HepG2 (cell line): ENCODE results near the gene B3GNT7. TPM values are rescaled to one million over a fixed set of nuclear protein-coding genes. Genes with fewer than 3 reads are reported as not detected.

Source experiments
- GTF2F1 ChIP-seq: fragments of 150-350 bp; IDR thresholded peaks from 2 replicates; pipeline ENCODE4 v1.6.1; 2014; ENCODE audit warnings: low read length
- ISL2 ChIP-seq: sonication (generic); formaldehyde crosslinking; IDR thresholded peaks from 2 replicates; pipeline ENCODE4 v1.5.0; 2020; ENCODE audit warnings: missing genetic modification reagents
- KAT7 ChIP-seq: IDR thresholded peaks from 2 replicates; pipeline ENCODE4 v1.6.1; 2018; ENCODE audit warnings: borderline replicate concordance, missing compliant biosample characterization
- MYNN ChIP-seq: sonication (generic); formaldehyde crosslinking; IDR thresholded peaks from 2 replicates; pipeline ENCODE4 v1.4.0; 2020; ENCODE audit warnings: mild to moderate bottlenecking, low read depth, missing genetic modification reagents
- PITX1 ChIP-seq: sonication (generic); formaldehyde crosslinking; IDR thresholded peaks from 2 replicates; pipeline ENCODE4 v1.5.1; 2020; ENCODE audit warnings: mild to moderate bottlenecking, missing genetic modification reagents
- SIN3A ChIP-seq: IDR thresholded peaks from 2 replicates; pipeline ENCODE4 v1.6.1; 2011; ENCODE audit warnings: low read depth, mild to moderate bottlenecking, control low read depth, low read length, borderline replicate concordance
- SOX5 ChIP-seq: IDR thresholded peaks from 2 replicates; pipeline ENCODE4 v1.6.1; 2016; ENCODE audit warnings: borderline replicate concordance
- TOPORS ChIP-seq: sonication (generic); formaldehyde crosslinking; IDR thresholded peaks from 2 replicates; pipeline ENCODE4 v1.8.0; 2023; ENCODE audit warnings: mild to moderate bottlenecking, missing genetic modification reagents
- ZNF292 ChIP-seq: sonication (generic); formaldehyde crosslinking; IDR thresholded peaks from 2 replicates; pipeline ENCODE4 v1.8.1; 2022; ENCODE audit warnings: mild to moderate bottlenecking, low read depth, missing genetic modification reagents, borderline replicate concordance
- ZNF670 ChIP-seq: sonication (generic); formaldehyde crosslinking; IDR thresholded peaks from 2 replicates; pipeline ENCODE4 v1.8.0; 2022; ENCODE audit warnings: mild to moderate bottlenecking, missing genetic modification reagents, borderline replicate concordance
- ZNF83 ChIP-seq: sonication (generic); formaldehyde crosslinking; IDR thresholded peaks from 2 replicates; pipeline ENCODE4 v1.4.0; 2020; ENCODE audit warnings: missing genetic modification reagents, mild to moderate bottlenecking, borderline replicate concordance
- polyA plus RNA-seq, 8 experiments: library from polyadenylated mRNA; depleted of rRNA in 3 of 8; stranded (reverse) in 7 of 8; unstranded in 1 of 8; fragments of >200 nt; fragmentation: Illumina TruSeq in 4 of 8; extraction: Trizol in 4 of 8; gene quantifications; 2 replicates each; pipeline versions ENCODE4 v1.2.1 to v1.2.3, GENCODE V29; 2011 to 2016; ENCODE audit warnings: low read depth in 4 of 8, missing spikeins in 1 of 8, mixed read lengths in 1 of 8; ENCODE audit not compliant: insufficient read depth in 1 of 8
- total RNA-seq, 5 experiments: library from RNA; depleted of rRNA; stranded (reverse); fragments of >200 nt; fragmentation: Illumina TruSeq; extraction: Trizol; gene quantifications; 2 replicates each; pipeline ENCODE4 v1.2.3, GENCODE V29; 2016; ENCODE audit warnings: low read depth in 1 of 5
- TF ChIP-seq, protein P1 (sequence below): sonication (generic); formaldehyde crosslinking; IDR thresholded peaks from 2 replicates; pipeline ENCODE4 v1.4.0; 2020; ENCODE audit warnings: missing genetic modification reagents, borderline replicate concordance
- TF ChIP-seq, protein P2 (sequence below): IDR thresholded peaks from 2 replicates; pipeline ENCODE4 v1.6.1; 2016; ENCODE audit warnings: missing compliant biosample characterization, missing genetic modification reagents, borderline replicate concordance
- TF ChIP-seq, protein P3 (sequence below): sonication (generic); formaldehyde crosslinking; IDR thresholded peaks from 2 replicates; pipeline ENCODE4 v1.4.0; 2020; ENCODE audit warnings: mild to moderate bottlenecking, missing genetic modification reagents, borderline replicate concordance
- TF ChIP-seq, protein P4 (sequence below): sonication (generic); formaldehyde crosslinking; IDR thresholded peaks from 2 replicates; pipeline ENCODE4 v1.5.0; 2020; ENCODE audit warnings: mild to moderate bottlenecking, missing genetic modification reagents
- TF ChIP-seq, protein P5 (sequence below): sonication (generic); formaldehyde crosslinking; IDR thresholded peaks from 2 replicates; pipeline ENCODE4 v1.5.1; 2020; ENCODE audit warnings: missing genetic modification reagents, mild to moderate bottlenecking, borderline replicate concordance

The B3GNT7 gene
- total and polyA plus RNA-seq, 2 of the 13 experiments (the other 11 are each of a cell fraction or from before 2014, with no cell fraction given), result 0.04 to 0.24 TPM

DNA sequence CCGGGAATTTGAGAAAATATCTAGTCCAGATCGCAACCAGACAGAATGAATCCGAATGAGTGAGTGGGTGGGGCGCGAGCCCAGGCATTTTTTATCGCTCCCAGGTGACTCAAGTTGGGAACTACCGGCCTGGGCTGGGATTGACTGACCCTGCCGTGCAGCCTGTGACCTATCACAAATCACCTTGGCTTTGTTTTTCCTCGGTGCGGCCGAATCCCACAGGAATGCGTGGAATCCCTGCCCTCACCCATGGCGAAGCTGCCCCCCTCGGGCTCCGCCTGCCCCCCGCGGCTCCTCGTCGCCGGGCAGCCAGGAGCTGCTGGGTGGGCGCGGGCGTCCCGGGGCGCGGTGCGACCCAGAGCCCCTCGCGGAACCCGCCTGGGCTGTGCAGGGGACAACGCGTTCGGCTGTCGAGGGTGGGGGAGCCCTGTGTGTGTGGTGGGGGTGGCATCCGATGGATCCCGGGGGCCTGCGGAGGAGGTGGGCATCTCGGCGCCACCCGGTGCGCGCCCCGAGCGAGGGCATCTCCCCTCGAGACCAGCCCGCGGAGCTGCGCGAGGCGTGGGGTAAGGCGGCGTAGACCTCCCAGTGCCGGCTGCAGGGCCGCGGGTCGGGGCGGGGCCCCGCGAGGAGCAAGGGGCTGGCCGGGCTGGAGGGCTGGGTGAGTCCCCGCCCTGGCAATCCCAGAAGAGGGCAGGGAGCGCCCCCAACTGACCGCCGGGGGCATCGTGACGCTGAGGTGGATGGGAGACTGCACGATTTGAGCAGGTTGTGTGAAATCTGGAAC is 16.5 kb downstream of the B3GNT7 start (continued):
- TF ChIP-seq, protein P1, sequence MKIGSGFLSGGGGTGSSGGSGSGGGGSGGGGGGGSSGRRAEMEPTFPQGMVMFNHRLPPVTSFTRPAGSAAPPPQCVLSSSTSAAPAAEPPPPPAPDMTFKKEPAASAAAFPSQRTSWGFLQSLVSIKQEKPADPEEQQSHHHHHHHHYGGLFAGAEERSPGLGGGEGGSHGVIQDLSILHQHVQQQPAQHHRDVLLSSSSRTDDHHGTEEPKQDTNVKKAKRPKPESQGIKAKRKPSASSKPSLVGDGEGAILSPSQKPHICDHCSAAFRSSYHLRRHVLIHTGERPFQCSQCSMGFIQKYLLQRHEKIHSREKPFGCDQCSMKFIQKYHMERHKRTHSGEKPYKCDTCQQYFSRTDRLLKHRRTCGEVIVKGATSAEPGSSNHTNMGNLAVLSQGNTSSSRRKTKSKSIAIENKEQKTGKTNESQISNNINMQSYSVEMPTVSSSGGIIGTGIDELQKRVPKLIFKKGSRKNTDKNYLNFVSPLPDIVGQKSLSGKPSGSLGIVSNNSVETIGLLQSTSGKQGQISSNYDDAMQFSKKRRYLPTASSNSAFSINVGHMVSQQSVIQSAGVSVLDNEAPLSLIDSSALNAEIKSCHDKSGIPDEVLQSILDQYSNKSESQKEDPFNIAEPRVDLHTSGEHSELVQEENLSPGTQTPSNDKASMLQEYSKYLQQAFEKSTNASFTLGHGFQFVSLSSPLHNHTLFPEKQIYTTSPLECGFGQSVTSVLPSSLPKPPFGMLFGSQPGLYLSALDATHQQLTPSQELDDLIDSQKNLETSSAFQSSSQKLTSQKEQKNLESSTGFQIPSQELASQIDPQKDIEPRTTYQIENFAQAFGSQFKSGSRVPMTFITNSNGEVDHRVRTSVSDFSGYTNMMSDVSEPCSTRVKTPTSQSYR (CRISPR knock-in tag), result no peak
- TF ChIP-seq, protein P2, sequence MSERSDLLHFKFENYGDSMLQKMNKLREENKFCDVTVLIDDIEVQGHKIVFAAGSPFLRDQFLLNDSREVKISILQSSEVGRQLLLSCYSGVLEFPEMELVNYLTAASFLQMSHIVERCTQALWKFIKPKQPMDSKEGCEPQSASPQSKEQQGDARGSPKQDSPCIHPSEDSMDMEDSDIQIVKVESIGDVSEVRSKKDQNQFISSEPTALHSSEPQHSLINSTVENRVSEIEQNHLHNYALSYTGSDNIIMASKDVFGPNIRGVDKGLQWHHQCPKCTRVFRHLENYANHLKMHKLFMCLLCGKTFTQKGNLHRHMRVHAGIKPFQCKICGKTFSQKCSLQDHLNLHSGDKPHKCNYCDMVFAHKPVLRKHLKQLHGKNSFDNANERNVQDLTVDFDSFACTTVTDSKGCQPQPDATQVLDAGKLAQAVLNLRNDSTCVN (CRISPR knock-in tag), result no peak
- TF ChIP-seq GTF2F1, result no peak
- TF ChIP-seq ZNF670 (CRISPR knock-in tag), result no peak; the same call in 1 of the 2 replicates
- 0 out of 2 replicates have a peak, but pooled peaks have one; percentile 28 for TF ChIP-seq ISL2 (CRISPR knock-in tag)
- 0 out of 2 replicates have a peak, but pooled peaks have one; percentile 18 for TF ChIP-seq TOPORS (CRISPR knock-in tag)
- no peak for TF ChIP-seq SOX5 (CRISPR knock-in tag)
- peak; percentile 8; the same call in 1 of the 2 replicates for TF ChIP-seq PITX1 (CRISPR knock-in tag)
- no peak for TF ChIP-seq KAT7 (CRISPR knock-in tag)
- TF ChIP-seq, protein P3, sequence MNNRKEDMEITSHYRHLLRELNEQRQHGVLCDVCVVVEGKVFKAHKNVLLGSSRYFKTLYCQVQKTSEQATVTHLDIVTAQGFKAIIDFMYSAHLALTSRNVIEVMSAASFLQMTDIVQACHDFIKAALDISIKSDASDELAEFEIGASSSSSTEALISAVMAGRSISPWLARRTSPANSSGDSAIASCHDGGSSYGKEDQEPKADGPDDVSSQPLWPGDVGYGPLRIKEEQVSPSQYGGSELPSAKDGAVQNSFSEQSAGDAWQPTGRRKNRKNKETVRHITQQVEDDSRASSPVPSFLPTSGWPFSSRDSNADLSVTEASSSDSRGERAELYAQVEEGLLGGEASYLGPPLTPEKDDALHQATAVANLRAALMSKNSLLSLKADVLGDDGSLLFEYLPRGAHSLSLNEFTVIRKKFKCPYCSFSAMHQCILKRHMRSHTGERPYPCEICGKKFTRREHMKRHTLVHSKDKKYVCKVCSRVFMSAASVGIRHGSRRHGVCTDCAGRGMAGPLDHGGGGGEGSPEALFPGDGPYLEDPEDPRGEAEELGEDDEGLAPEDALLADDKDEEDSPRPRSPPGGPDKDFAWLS (CRISPR knock-in tag), result no peak
- TF ChIP-seq MYNN, result no peak
- TF ChIP-seq SIN3A, result no peak
- TF ChIP-seq, protein P4, sequence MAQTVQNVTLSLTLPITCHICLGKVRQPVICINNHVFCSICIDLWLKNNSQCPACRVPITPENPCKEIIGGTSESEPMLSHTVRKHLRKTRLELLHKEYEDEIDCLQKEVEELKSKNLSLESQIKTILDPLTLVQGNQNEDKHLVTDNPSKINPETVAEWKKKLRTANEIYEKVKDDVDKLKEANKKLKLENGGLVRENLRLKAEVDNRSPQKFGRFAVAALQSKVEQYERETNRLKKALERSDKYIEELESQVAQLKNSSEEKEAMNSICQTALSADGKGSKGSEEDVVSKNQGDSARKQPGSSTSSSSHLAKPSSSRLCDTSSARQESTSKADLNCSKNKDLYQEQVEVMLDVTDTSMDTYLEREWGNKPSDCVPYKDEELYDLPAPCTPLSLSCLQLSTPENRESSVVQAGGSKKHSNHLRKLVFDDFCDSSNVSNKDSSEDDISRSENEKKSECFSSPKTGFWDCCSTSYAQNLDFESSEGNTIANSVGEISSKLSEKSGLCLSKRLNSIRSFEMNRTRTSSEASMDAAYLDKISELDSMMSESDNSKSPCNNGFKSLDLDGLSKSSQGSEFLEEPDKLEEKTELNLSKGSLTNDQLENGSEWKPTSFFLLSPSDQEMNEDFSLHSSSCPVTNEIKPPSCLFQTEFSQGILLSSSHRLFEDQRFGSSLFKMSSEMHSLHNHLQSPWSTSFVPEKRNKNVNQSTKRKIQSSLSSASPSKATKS (CRISPR knock-in tag), result no peak
- TF ChIP-seq ZNF292, result no peak
- TF ChIP-seq, protein P5, sequence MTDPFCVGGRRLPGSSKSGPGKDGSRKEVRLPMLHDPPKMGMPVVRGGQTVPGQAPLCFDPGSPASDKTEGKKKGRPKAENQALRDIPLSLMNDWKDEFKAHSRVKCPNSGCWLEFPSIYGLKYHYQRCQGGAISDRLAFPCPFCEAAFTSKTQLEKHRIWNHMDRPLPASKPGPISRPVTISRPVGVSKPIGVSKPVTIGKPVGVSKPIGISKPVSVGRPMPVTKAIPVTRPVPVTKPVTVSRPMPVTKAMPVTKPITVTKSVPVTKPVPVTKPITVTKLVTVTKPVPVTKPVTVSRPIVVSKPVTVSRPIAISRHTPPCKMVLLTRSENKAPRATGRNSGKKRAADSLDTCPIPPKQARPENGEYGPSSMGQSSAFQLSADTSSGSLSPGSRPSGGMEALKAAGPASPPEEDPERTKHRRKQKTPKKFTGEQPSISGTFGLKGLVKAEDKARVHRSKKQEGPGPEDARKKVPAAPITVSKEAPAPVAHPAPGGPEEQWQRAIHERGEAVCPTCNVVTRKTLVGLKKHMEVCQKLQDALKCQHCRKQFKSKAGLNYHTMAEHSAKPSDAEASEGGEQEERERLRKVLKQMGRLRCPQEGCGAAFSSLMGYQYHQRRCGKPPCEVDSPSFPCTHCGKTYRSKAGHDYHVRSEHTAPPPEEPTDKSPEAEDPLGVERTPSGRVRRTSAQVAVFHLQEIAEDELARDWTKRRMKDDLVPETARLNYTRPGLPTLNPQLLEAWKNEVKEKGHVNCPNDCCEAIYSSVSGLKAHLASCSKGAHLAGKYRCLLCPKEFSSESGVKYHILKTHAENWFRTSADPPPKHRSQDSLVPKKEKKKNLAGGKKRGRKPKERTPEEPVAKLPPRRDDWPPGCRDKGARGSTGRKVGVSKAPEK (CRISPR knock-in tag), result no peak; the same call in 1 of the 2 replicates
- 0 out of 2 replicates have a peak, but pooled peaks have one; percentile 42 for TF ChIP-seq ZNF83 (CRISPR knock-in tag)
